HG03457 (cell line): Measurements from ENCODE around the gene PRDM2.

Source experiments
- ATAC-seq: cut with Tn5 transposase; IDR thresholded peaks from one replicate; pipeline ENCODE4 v1.9.1; 2021; ENCODE audit warnings: moderate number of reproducible peaks; ENCODE audit not compliant: unreplicated experiment

The PRDM2 gene

GRCh38 chr1:13733711-13734110 is 33.7 kb downstream of the PRDM2 start:
- no peak for ATAC-seq

DNA sequence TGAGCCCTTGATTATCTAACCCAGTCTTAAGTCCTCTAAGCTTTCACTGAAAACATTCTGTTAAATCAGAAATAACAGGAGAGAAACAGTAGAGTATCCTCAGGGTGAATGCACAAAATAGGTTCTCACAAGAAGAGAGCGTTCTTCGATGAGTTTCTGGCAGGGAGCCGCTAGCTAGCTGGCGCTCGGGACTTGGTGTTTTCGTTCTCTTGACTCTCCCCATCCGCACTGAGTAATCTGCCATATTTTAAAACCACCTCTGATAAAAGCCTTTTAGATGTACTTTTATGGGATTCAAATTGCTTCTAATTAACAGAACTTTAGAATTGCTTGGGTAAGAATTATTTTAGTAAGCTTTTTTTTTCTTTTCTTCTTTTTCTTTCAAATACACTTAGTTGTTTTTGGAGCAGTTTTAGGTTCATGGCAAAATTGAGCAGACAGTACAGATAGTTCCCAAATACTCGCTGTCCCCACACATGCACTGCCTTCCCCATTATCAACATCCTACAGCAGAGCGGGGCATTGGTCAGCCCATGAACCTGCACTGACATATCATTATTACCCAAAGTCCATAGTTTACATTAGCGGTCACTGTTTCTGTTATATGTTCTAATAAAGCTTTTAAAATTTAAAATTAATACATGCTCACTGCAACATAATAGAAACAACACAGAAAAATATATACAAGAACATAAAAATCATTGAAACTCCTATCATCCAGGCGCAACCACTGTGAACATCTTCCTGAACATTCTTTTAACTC is 35.4 kb downstream of the PRDM2 start:
- no peak for ATAC-seq

DNA sequence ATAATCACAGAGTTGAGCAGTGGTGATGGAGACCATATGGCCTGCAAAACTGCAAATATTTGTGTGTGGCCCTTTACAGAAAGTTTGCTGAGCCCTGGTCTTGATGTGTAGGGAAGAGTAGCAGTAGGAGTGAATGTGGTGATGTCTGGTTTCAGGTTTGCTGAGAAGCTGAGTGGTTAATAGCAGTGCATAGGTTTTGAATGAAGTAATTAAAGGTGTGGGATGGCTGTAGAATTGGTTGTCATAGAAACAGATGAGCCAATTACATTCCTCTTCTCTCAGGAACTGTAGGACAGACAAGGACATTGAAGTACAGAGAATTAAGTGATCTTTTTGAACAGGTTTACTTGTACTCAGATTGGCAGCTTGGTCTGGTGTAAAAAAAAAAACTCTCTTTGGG is 37.4 kb downstream of the PRDM2 start:
- no peak for ATAC-seq

DNA sequence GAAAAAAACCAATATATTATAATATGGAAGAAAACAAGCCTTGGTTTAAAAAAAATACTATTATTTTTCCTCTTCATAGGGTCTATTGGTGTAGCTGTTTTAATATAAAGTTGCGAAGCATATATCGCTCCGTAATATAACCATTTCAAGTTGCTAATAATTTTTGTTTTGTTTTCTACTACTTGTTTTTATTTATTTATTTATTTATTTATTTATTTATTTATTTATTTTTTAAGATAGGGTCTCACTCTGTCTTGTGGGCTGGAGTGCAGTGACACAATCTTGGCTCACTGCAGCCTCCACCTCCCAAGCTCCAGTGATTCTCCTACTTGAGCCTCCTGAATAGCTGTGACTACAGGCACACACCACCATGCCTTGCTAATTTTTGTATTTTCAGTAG is 46.4 kb downstream of the PRDM2 start:
- ATAC-seq, result no peak

DNA sequence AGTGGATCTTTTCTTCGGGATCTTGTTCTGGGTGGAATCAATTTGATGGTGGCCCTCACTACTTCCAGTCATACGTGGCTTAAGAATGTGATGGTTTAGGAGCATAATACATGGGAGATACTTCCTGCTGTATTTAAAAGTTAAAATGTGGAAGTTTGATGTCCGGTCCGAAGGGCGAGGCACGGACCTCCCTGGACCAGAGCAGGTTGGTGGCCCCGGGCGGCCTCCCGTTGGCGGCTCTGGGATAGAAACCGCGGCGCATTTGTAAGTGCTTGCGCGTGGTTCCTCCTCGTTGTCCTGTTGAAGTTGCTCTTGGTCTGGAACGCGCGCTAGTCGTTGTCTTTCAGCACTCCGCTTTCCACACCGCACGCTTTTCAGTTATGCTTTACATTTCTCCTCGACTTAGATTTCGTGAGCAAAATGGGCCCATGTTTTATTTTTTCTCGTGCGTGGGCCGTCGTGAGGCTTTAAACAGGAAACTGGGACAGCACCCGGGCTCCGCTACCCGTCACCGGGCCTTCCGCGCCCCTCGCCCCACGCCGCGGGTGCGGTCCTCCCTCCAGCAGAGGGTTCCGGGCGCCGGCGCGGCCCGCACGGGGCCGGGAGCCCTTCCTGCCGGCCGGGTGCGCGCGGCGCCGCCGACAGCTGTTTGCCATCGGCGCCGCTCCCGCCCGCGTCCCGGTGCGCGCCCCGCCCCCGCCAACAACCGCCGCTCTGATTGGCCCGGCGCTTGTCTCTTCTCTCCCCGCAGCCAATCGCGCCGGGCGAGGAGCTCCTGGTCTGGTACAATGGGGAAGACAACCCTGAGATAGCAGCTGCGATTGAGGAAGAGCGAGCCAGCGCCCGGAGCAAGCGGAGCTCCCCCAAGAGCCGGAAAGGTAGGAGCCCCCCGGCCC is 48.9 kb downstream of the PRDM2 start:
- peak; percentile 64 for ATAC-seq

DNA sequence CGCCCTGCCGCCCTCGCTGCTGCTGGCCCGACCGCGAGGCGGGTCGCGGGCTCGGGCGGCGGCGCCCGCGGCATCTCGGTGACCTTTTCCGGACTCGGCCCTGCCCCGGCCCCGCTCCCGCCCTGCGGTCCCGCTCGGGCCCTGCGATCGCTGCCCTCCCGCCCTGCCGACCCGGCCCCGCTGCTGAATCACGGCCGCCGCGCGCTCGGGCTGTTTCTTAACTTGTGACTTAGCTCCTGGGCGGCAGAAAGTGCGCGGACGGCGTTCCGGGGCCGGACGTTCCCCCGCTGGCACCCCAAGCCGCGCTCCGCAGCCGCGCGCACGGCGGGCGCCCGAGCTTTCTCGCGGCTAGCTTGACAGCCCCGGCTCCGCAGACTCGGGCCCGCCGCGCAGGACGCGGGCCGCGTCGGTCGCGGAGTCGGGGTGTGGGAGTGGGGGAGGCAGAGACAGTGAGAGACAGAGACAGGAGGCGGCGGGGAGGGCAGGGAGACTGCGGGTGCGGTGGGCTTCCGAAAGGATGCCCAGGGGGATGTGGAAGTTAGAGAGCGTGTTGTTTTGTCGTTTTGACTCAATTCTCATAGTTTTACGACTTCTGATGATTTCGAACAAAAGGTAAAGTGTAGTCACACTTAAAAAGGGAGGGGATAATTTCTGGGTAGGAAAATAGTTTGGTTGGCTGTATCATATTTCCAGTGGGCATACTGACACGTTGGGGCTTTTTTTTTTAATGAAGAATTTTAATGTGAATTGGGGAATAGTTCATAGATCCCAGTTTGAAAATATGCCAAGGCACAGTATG is 49.8 kb downstream of the PRDM2 start:
- peak; percentile 25 for ATAC-seq

DNA sequence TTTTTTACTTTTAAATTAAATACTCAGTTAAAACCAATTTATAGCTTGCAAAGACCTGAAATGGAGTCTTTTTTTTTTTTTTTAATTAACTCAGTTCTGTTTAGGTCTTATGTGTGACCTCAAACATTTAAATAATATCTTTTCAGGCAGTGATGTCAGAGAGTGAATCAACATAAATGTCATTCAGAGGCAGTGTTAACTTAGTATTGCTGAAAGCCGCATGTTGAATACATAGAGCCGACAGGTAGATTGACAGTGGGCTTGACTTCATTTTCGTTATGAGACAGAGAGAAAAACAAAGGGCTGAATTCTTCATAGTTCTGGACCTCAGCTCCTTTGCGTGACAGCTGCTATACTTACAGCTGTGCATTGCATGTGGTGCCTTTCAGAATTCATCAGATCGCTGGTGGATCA is 51.5 kb downstream of the PRDM2 start:
- ATAC-seq, result no peak

GRCh38 chr1:13751985-13752384 is 52.0 kb downstream of the PRDM2 start:
- no peak for ATAC-seq

DNA sequence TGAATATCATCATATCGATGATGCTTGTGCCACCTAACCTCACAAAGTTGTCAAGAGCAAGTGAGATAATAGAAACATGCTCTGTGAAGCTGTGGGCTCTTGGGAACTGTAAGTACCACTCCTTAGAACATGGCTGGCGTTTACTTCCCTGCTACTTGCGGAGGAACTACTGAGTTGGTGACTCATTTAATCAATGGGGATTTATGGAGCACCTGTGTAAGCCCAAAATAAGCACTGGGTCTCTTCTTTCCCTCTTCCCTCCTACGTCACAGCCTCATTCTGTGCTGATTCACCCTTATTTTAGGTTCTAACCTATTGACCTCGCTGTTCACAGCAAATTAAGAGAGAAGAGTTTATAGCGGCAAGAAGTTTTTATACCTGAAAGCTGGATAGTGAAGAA is 52.9 kb downstream of the PRDM2 start:
- ATAC-seq, result no peak

- ATAC-seq, result no peak
Observed at GRCh38 chr1:13753636-13754402, 53.8 kb downstream of the PRDM2 start.

DNA sequence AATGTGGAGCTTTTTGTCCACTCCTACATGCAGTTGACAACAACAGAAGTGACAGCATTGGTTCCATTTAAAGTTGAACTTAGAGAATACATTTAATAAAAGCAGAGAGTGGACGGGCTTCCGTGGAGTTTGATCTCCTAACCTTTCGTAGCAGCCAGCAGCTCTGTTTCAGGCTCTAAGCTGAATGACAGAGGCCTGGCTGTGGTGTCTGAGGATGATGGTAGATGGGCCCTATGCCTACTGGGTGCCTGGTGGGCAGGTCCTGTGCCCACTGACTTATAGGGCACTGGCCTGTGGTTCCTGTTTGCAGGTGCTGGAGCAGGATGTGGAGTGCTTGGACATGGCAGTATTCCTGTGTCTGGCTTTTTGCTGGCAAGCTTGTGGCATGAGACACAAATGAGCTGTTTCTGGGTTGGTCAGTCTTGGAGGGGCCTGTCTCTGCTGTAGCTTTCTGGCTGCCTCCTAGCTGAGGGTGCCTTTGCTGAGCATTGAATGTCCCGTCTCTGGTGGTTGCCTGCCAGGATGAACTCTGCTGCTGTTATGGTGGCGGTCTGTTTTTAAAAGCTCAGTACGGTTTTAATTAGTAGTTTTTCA is 54.6 kb downstream of the PRDM2 start:
- no peak for ATAC-seq

DNA sequence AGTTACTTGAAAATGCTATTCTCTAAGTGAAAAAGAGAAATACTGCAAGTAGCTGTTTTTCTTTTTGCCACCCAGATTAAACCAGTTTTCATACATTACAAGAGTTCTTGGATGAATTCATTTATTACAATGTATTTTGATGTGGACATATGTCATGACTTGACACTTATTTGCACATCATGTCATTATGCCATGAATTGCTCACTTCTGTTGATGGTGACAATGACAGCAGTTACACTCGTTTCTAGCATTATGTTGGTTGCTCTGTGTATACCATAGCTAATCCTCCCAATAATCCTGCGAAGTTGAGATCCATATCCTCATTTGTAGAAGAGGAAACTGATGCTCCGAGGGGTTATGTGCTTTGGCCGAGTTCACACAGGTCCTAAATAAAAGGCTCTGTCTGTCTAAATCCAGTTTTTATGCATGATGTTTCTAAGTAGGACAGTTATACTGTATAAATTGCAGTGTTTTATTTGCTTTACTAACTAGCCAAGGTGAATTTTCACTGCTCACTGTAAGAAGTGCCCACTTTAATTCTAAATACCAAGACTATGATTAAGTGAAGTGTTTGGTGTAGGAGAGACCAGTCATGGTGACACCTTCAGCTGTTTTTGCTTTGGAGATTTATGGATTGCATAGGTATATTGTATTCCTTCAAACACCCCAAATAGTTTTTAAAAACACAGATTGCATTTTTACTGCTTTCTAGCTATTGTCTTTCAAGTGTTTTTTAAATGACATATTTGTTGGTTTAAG is 56.7 kb downstream of the PRDM2 start:
- ATAC-seq, result no peak

DNA sequence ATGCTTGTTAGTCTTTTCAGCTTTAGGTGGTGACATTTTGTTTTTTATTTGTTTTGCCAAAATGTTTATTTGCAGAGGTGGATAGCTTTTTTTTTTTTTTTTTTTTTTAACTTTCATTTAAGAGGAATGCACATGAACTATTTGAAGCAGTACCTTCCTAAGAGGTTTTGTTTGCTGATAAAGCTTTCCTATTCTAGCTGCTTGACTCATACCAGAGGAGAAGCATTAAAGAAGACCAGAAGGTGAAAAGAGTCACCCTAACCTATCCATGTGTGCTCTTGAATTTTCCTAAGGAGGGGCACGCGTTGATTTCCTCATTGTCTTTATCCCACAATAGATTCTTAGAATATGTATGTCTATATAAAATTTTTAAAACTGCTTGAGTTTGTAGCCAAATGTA is 57.7 kb downstream of the PRDM2 start:
- ATAC-seq, result no peak

GRCh38 chr1:13759072-13759471 is 59.1 kb downstream of the PRDM2 start:
- ATAC-seq, result no peak

- ATAC-seq, result no peak
Observed at GRCh38 chr1:13760340-13760739, 60.4 kb downstream of the PRDM2 start.

- no peak for ATAC-seq
Observed at GRCh38 chr1:13760921-13761320, 60.9 kb downstream of the PRDM2 start.

DNA sequence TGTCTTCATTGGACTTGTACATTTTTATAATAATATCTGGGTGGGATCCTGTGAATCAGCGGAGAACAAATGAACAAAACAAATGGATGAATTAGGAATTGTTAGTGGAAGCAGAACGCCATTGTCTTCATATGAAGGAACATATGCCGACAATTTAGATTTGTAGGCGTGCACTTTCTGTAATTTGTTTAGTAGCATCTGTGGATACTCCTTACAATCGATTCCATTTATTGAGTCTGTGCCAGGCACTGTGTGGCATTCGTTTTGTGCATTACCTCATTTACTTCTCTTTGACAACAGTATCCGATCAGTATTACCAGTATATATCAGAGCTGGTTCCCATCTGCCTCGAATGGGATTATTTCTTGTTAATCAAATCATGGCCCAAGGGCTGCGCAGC is 61.9 kb downstream of the PRDM2 start:
- no peak for ATAC-seq

DNA sequence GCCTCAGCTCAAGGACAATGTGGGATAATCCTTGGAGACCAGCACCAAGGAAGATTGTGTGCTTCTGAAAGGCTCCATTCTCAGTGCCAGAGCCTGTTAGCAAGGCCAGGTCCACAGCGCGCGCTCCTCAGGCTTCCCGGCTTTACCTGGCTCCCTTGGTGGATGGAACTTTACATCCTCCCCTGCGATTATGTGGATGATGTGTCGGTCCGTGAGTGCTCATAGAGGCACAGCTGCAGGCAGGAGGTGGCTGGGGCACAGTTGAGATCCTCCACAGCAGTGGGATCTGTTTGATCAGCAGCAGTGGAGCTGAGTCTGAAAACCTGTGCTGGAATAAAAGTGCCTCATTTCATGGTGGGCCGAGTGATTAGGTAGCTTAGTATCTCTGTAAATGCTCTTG is 62.7 kb downstream of the PRDM2 start:
- no peak for ATAC-seq

DNA sequence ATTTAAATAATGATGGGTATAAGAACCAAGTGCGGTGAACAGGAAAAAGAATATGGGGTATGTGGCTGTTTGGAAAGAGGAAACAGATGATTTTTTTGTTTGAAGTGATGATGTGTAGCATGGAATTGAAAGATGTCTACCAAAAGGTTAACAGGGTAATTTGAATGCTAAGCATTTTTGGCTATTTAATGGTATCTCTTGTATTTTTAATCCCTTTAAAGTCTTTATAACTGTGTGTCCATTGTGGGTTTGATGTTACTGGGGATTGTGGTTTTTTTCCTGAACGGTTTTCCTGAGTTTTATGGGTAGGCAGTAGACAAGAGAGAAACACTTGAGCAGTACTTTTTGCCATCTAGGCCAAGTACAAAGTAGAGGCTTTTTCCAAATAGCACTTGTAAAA is 63.2 kb downstream of the PRDM2 start:
- ATAC-seq, result no peak

GRCh38 chr1:13763991-13764390 is 64.0 kb downstream of the PRDM2 start:
- ATAC-seq, result no peak
